Kidney capillary endothelial cell (primary cell): Measurements from ENCODE around the gene STXBP6.

Experiments used
- DNase-seq: peaks from one replicate; pipeline ENCODE4 v3.0.0-alpha.2; 2018; ENCODE audit warnings: low spot score

Gene STXBP6

GRCh38 chr14:25049568-25050268, at the start of gene STXBP6:
Gene STXBP6, minus strand, starts transcription at chr14:25050147. Its CDS starts 75,329 bp downstream, at chr14:24974818.
- DNase-seq, result peak; percentile 10

GRCh38 chr14:25097120-25097519, 47.2 kb upstream of the STXBP6 start:
- no peak for DNase-seq

GRCh38 chr14:25095736-25096437, 45.9 kb upstream of the STXBP6 start:
- DNase-seq, result no peak

- DNase-seq, result no peak
These were observed 44.4 kb upstream of the STXBP6 start for GRCh38 chr14:25094171-25094907.

GRCh38 chr14:25092258-25092740, 42.4 kb upstream of the STXBP6 start:
- DNase-seq, result no peak

- peak; percentile 3 for DNase-seq
These were observed 40.9 kb upstream of the STXBP6 start for GRCh38 chr14:25090716-25091454.

- no peak for DNase-seq
These were observed 40.3 kb upstream of the STXBP6 start for GRCh38 chr14:25090256-25090655.

GRCh38 chr14:25089496-25089895, 39.5 kb upstream of the STXBP6 start:
- no peak for DNase-seq

- DNase-seq, result no peak
These were observed 37.0 kb upstream of the STXBP6 start for GRCh38 chr14:25086821-25087396.

GRCh38 chr14:25086081-25086480, 36.1 kb upstream of the STXBP6 start:
- no peak for DNase-seq

GRCh38 chr14:25080682-25081081, 30.7 kb upstream of the STXBP6 start:
- DNase-seq, result no peak

- DNase-seq, result no peak
These were observed 29.4 kb upstream of the STXBP6 start for GRCh38 chr14:25079311-25079710.

- DNase-seq, result no peak
These were observed 24.2 kb upstream of the STXBP6 start for GRCh38 chr14:25074099-25074685.

- DNase-seq, result no peak
These were observed 19.9 kb upstream of the STXBP6 start for GRCh38 chr14:25069879-25070278.

GRCh38 chr14:25067600-25067999, 17.7 kb upstream of the STXBP6 start:
- no peak for DNase-seq

- DNase-seq, result no peak
These were observed 12.0 kb upstream of the STXBP6 start for GRCh38 chr14:25062022-25062321.

- DNase-seq, result no peak
These were observed 6.7 kb upstream of the STXBP6 start for GRCh38 chr14:25056688-25057078.

- DNase-seq, result no peak
These were observed 6.2 kb upstream of the STXBP6 start for GRCh38 chr14:25055992-25056687.

GRCh38 chr14:25055005-25055404, 5.1 kb upstream of the STXBP6 start:
- DNase-seq, result no peak

- no peak for DNase-seq
These were observed 3.6 kb upstream of the STXBP6 start for GRCh38 chr14:25053585-25053984.

- DNase-seq, result no peak
These were observed 3.0 kb upstream of the STXBP6 start for GRCh38 chr14:25052921-25053320.
